Measurements from ENCODE around the gene PCK1. TPM values are rescaled to one million over a fixed set of nuclear protein-coding genes. Genes with fewer than 3 reads are reported as not detected.

Gene PCK1
- total RNA-seq, 1 experiment from 2014 or later = 0.49 TPM

GRCh38 chr20:57593134-57593886 is 32.4 kb downstream of the PCK1 start:
- POLR2A ChIA-PET = no interaction called here
- CTCF ChIA-PET = interaction anchor here (1.2 to 1.6 kb wide), 2 partner anchors 80 to 95 kb away, joined by 4 to 8 read pairs; no protein-coding TSS in a partner anchor
- H3K79me2 ChIP-seq (ENCODE audit: insufficient read depth, low read length) = no peaks in the 10 kb centered on the region
- no peak overlapping the region for H3K4me2 ChIP-seq (ENCODE audit: low read length)
- no peaks in the 10 kb centered on the region for H3K27me3 ChIP-seq (ENCODE audit: insufficient read depth, low read length)
- intact Hi-C loops (cut with micrococcal nuclease) = loop anchor here (10.0 kb wide), 3 partner anchors 209 to 1861 kb away; no protein-coding TSS in a partner anchor
- no peaks in the 10 kb centered on the region for H3K36me3 ChIP-seq (ENCODE audit: control insufficient read depth in 1 of 2, insufficient read depth in 2 of 2, low read length in 2 of 2)
- no peaks in the 10 kb centered on the region for H3K9me3 ChIP-seq (ENCODE audit: control insufficient read depth in 1 of 2, insufficient read depth in 1 of 2, low read depth in 1 of 2, low read length in 2 of 2)
- H2AFZ ChIP-seq (ENCODE audit: low read depth, low read length, poor library complexity, severe bottlenecking) = no peak overlapping the region
- no TSS peak for BruUV-seq (replicated peaks)
- no peaks in the 10 kb centered on the region for H4K20me1 ChIP-seq (ENCODE audit: insufficient read depth)
- no peaks in the 10 kb centered on the region for H3K9me2 ChIP-seq (ENCODE audit: insufficient read depth)
- no peak overlapping the region for H3K27ac ChIP-seq (ENCODE audit: low read depth, low read length)
- H3K9ac ChIP-seq (ENCODE audit: low read length) = no peak overlapping the region
- H3K4me1 ChIP-seq (ENCODE audit: control insufficient read depth in 1 of 2, insufficient read depth in 2 of 2, low read length in 2 of 2) = peaks cover 0 to 7% of the 10 kb centered on the region in 2 experiments; a peak in 1 of 4 replicates
- DNase-seq (ENCODE audit: low read depth, low spot score) (no peak), ATAC-seq (no peak)
- no peak overlapping the region for H3K4me3 ChIP-seq (replicated peaks in 1 of 2; ENCODE audit: low read depth in 1 of 2, low read length in 2 of 2)
- RAD21 ChIA-PET (ENCODE audit: low non-redundant PET in 1 of 2, low total read pairs in 2 of 2, uncharacterized antibody in 2 of 2, unreplicated experiment in 2 of 2) = interaction anchor here in 1 of 2 experiments (0.7 to 1.2 kb wide), 2 partner anchors 80 to 95 kb away, joined by 3 to 5 read pairs; no protein-coding TSS in a partner anchor
- no peak for TF ChIP-seq MAX (IDR thresholded peaks at IDR 0.05)
- no peak for TF ChIP-seq ZFX (IDR thresholded peaks at IDR 0.05)

- intact Hi-C loops (cut with micrococcal nuclease) = loop anchor here (1.0 to 10.0 kb wide), 4 partner anchors 80 to 1860 kb away; no protein-coding TSS in a partner anchor
- Histone ChIP-seq H3K4me3 (replicated peaks in 1 of 2; ENCODE audit: low read depth in 1 of 2, low read length in 2 of 2) (no peak overlapping the region), H3K79me2 (ENCODE audit: insufficient read depth, low read length) (no peaks in the 10 kb centered on the region), H3K9ac (ENCODE audit: low read length) (no peak overlapping the region), H3K9me2 (ENCODE audit: insufficient read depth) (no peaks in the 10 kb centered on the region), H3K27ac (ENCODE audit: low read depth, low read length) (no peak overlapping the region), H3K9me3 (ENCODE audit: control insufficient read depth in 1 of 2, insufficient read depth in 1 of 2, low read depth in 1 of 2, low read length in 2 of 2) (no peaks in the 10 kb centered on the region), H4K20me1 (ENCODE audit: insufficient read depth) (no peaks in the 10 kb centered on the region), H2AFZ (ENCODE audit: low read depth, low read length, poor library complexity, severe bottlenecking) (peak overlapping the region; percentile 13), H3K4me1 (ENCODE audit: control insufficient read depth in 1 of 2, insufficient read depth in 2 of 2, low read length in 2 of 2) (peaks cover 0 to 7% of the 10 kb centered on the region in 2 experiments; a peak in 1 of 4 replicates), H3K4me2 (ENCODE audit: low read length) (no peak overlapping the region), H3K36me3 (ENCODE audit: control insufficient read depth in 1 of 2, insufficient read depth in 2 of 2, low read length in 2 of 2) (no peaks in the 10 kb centered on the region), H3K27me3 (ENCODE audit: insufficient read depth, low read length) (no peaks in the 10 kb centered on the region)
- no peak for TF ChIP-seq EZH2phosphoT487 (IDR thresholded peaks at IDR 0.05; ENCODE audit: borderline replicate concordance)
- no peak for TF ChIP-seq FOSL1 (IDR thresholded peaks at IDR 0.05; ENCODE audit: low read depth)
- no peak for TF ChIP-seq TCF7L2 (IDR thresholded peaks at IDR 0.05; ENCODE audit: borderline replicate concordance, extremely low read depth, insufficient read depth, insufficient read length)
- TF ChIP-seq CBX3 (IDR thresholded peaks at IDR 0.05; ENCODE audit: low read depth) = no peak
- TF ChIP-seq CTCF (IDR thresholded peaks at IDR 0.05 in 2 of 3, conservative IDR thresholded peaks at IDR 0.05 in 1 of 3; ENCODE audit: borderline replicate concordance in 1 of 3, insufficient read depth in 1 of 3, low read depth in 2 of 3, low read length in 2 of 3) = peak; percentile 72 to 87 (median 87)
- no peak for TF ChIP-seq EZH2 (IDR thresholded peaks at IDR 0.05)
- TF ChIP-seq POLR2AphosphoS5 (IDR thresholded peaks at IDR 0.05; ENCODE audit: low read depth, low read length) = no peak
- no peak for TF ChIP-seq EGR1 (IDR thresholded peaks at IDR 0.05; ENCODE audit: low read depth)
- TF ChIP-seq ZFX (IDR thresholded peaks at IDR 0.05) = no peak
- peak; percentile 80 for TF ChIP-seq RAD21 (IDR thresholded peaks at IDR 0.05; ENCODE audit: low read depth)
- peak; percentile 12 for DNase-seq (ENCODE audit: low read depth, low spot score)
- ChIA-PET POLR2A (no interaction called here), CTCF (interaction anchor here (0.8 to 1.4 kb wide), 3 partner anchors 79 to 96 kb away, joined by 3 to 14 read pairs (median 5); no protein-coding TSS in a partner anchor), RAD21 (ENCODE audit: low non-redundant PET in 1 of 2, low total read pairs in 2 of 2, uncharacterized antibody in 2 of 2, unreplicated experiment in 2 of 2) (interaction anchor here in 1 of 2 experiments (0.6 kb wide), 1 partner anchor 491 kb away, joined by 3 read pairs; no protein-coding TSS in a partner anchor)
- BruUV-seq (replicated peaks) = no TSS peak
- ATAC-seq = peak; percentile 59
Measured at GRCh38 chr20:57594092-57594951, 33.4 kb downstream of the PCK1 start.

All from HCT116 (cell line).